ENCODE measurements around the gene ATP8A2.

GRCh38 chr13:26051657-26052311 is 680.0 kb downstream of the ATP8A2 start, which contains the start of gene SHISA2:
- no peak for TF ChIP-seq CTCF (IDR thresholded peaks at IDR 0.05)
- peak in 1 of 2 donors; percentile 16 for TF ChIP-seq POLR2A (IDR thresholded peaks at IDR 0.05)
